Stimulated activated CD4-positive, alpha-beta T cell treated with anti-CD3 and anti-CD28 coated beads, Interleukin-12 subunit alpha, Interleukin-12 subunit beta, amount 100 ng/mL, for 4 hours (primary cell): ENCODE measurements around the gene PDILT.
"Not testable (repeated sequence)": the region's sequence is repeated elsewhere in the genome, so short reads cannot be mapped to it uniquely, and the experiment has no call there.

Experiments used
- DNase-seq: peaks from one replicate; pipeline ENCODE4 v3.0.0-alpha.2; 2020

PDILT gene, protein sequence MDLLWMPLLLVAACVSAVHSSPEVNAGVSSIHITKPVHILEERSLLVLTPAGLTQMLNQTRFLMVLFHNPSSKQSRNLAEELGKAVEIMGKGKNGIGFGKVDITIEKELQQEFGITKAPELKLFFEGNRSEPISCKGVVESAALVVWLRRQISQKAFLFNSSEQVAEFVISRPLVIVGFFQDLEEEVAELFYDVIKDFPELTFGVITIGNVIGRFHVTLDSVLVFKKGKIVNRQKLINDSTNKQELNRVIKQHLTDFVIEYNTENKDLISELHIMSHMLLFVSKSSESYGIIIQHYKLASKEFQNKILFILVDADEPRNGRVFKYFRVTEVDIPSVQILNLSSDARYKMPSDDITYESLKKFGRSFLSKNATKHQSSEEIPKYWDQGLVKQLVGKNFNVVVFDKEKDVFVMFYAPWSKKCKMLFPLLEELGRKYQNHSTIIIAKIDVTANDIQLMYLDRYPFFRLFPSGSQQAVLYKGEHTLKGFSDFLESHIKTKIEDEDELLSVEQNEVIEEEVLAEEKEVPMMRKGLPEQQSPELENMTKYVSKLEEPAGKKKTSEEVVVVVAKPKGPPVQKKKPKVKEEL

DNA sequence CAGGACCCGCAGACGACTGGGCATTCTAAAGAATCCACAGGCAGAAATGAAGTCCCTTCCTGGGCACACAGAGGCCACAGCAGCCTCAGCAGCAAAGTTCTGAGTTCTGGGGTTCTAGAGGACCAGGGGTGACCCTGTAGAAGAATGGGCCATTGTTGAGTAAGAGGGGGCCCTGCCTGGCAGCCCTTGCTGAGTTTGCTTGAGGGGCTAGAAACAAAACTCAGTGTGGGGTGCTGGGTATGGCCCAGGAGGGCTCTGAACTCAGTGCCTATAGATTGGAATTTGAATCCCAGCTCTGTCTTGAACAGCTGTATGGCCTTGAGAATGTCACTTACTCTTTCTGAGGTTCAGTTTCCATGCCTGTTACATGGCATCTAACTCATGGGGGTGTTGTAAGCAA is at the start of gene PDILT:
Gene PDILT, minus strand, starts transcription at position 101 of the 400 bp plus-strand sequence. CDS start 5,437 bp downstream, outside the sequence.
- no peak for DNase-seq

DNA sequence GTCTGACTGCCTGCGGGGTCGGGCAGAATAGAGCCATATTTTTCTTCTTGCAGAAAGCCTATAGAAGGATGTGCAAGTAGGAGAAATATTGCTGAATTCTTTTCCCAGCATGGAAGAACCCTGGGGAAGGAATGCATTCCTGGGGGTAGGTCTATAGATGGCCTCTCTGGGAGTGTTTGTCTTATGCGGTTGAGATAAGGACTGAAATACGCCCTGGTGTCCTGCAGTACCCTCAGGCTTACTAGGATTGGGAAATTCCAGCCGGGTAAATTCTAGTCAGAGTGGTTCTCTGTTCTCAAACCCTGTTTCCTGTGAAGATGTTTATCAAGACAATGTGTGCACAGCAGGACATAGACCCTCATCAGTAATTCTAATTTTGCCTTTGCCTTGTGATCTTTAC is 49.1 kb upstream of the PDILT start:
- DNase-seq: not testable (repeated sequence)

DNA sequence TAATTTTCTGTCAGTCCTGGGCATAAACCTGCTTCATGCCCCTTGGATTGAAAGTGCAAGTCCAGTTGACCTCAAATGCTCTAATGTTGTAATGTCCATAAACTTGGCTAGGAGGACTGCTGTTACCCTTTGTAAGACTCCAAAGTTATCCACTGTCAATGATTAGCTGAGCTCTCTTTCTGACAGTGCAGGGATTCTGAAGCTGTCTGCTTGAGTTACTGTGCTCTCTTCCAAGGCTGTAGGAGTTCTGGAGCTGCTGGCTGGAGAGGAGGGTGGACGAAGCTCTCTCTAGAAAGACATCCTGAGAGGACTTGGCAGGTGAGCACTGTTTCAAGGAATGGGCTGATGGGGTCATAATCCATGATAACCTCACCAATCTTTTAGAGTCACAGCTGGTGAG is 46.8 kb upstream of the PDILT start, which contains the start of gene ACSM2A:
Gene ACSM2A, plus strand, starts transcription at position 158 of the 400 bp plus-strand sequence. CDS start 8,594 bp downstream, outside the sequence.
- not testable (repeated sequence) for DNase-seq

DNA sequence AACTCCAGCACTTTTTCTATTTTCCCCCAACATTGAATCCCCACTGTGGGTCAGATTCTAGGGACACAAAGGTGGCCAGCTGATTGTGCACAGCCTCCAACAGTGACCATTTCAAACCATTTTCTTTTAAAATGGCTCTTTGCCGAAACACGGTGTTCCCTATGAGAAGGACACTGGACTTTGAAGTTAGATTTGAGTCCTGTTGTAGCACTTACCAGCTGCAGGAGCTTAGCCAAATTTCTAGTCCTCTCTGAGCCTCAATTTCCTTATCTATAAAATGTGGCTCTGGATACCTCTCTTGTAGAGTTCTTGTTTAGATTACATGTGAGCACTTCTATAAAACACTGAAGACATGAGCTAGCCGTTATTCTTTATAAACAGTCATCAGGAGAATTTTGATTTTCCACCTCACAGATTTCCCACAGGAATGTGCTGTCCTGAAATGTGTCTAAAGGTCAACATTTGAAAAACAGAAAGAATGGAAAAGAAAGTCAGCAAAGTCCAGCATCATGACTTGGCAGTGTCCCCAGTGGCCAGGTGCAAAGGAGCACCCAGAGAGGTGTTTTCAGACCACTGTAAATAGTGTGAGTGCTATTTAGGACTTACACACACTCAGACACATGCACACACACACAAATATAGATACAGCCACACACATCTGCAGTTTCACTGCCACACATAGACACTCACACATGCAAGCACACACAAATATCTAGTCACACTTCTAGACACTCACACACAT is 42.3 kb upstream of the PDILT start:
- not testable (repeated sequence) for DNase-seq

DNA sequence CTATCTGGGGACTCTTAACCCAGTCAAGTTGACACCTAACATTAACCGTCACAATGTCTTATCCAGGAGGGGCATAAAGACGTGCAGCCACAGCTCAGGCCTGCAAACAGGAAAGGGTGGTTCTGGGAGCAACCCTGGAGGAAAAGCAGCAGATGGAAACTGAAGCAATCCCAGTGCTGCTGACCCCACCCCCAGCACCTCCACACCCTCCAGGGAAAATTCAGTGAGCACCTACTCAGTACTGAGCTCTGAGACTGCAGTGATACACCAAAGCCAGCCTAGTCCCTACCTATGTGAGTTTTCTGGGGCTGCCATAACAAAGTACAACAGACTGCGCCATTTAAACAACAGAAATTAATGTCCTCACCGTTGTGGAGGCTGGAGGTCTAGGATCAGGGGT is 37.3 kb upstream of the PDILT start:
- not testable (repeated sequence) for DNase-seq

DNA sequence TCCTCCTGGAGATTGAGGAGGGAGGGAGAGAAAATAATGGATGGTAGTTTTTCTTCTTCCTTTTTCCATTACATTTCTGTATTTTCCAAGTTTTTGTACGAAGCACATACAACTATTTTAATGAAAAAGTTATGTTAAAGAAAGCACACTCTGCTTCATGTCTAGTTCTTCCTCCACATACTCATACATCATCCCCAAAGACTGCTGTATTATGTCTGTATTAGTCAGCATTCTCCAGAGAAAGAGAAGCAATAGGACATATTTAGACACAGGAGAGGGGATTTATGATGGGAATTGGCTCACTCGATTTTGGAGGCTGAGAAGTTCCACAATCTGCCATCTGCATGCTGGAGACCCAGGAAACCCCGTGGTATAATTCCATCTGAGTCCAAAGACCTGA is 36.7 kb upstream of the PDILT start:
- no peak for DNase-seq

DNA sequence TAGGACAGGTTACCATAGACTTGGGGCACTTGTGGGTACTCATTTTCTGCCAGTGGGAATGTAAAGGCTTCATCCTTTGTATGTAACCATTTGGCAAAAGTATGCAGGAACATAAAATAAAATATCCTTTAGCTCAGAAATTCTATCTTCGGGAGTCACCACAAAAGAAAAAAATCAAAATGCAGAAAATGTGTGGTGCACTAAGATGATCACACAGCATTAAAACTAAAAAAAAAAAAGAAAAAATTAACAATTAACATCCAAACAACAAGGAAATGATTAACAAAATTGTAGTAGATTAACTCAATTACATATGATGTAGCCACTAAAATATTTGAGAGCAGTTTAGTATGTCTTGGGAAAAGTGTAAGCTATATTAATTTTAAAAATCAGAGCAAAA is 36.2 kb upstream of the PDILT start:
- not testable (repeated sequence) for DNase-seq

DNA sequence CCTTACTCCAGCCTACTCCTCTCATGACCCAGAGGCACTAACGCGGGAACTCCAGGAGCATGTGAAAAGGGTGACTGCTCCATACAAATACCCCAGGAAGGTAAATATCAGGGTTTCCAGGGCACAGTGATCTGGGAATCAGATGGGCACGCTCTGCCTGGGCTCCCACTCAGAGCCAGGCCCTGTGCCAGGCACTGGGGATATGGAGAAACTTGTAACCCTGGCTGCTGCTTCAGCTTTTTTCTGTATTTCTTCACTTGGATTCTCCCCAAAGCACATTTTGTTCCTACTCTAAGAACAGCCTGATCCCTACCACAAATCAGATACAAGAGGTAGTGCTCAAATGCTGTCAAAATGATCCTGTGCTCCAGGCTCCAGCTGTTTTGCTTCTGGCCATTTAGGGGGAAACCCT is 35.3 kb upstream of the PDILT start:
- DNase-seq: not testable (repeated sequence)

DNA sequence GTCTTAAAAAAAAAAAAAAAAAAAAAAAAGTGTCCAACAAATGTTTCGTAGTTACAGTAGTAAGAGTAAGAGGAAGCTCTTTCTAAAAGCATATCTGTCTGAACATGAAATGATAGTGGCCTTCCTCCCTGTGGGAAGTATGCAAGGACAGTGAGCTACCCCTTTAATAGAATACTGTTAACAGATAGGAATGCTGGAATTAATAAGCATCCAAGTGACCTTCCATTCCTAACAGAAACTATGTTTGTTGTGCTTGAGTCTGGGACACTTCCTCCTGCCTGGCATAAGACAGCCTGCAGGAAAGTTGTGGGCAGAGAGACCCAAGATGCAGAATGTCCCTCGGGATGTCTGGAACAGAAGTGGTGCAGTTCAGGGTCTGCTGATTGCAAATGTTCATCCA is 34.4 kb upstream of the PDILT start:
- not testable (repeated sequence) for DNase-seq

DNA sequence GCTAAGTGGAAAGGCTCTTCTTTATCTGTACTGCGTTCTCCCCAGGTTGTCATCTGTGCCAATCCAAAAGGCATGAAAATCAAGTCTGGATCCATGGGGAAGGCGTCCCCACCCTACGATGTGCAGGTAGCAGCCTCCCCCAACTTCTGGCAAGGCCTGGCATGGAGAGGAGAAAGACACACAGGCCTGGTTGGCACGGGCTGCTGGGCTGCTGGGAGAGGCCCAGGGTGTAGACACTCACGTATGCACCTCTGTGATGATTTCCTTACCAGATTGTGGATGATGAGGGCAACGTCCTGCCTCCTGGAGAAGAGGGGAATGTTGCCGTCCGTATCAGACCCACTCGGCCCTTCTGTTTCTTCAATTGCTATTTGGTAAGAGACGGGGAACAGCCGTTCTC is 26.4 kb upstream of the PDILT start:
- no peak for DNase-seq

DNA sequence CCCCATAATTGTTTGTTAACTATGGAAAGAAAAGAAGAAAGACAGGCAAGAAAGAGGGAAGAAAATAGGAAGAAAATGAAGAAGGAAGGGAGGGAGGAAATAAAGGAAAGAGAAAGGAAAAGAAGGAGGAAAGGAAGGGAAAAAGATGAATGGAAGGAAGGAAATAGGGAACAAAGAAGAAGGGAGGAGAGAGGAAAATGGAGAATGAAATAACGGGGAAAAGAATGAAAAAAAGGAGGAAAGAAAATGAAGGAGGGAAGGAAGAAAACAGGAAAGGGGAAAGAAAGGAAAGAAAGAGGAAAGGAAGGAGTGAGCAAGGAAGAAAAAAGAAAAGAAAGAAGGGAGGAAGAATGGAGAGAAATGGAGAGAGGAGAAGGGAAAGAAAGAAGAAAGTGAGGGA is 25.9 kb upstream of the PDILT start:
- not testable (repeated sequence) for DNase-seq

DNA sequence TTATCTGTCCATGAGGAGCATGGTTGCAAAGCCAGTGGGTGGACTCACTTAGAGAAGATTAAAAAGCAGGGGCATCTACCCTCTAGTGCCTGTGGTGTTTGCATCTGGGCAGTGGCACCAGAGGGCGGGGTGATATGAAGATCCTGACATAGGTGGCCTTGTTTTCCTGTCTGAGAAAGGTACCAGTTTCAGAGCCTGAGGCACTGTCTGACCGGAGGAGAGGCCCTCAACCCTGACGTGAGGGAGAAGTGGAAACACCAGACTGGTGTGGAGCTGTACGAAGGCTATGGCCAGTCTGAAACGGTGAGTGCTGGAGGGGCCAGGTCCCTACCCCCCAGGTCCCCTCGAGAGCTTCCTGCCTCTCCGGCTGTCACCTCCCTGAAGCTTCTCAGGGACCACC is 25.0 kb upstream of the PDILT start:
- DNase-seq: not testable (repeated sequence)

DNA sequence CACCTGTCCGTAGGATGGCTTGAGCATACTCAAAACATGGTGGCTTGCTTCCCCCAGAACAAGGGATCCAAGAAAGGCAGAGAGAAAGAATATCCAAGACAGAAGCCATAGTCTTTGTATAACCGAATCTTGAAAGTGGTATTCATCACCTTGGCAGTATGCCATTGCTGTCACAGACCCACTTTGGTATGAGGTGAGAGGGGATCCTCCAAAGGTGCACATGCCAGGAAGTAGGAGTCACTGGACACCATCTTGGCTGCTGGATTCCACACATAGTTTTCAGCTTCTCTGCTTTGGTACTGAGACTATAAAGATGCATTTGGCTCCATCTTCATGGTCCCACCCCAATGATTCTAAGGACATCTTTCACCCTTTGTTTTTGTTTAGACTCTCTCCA is 22.9 kb upstream of the PDILT start:
- DNase-seq: not testable (repeated sequence)

DNA sequence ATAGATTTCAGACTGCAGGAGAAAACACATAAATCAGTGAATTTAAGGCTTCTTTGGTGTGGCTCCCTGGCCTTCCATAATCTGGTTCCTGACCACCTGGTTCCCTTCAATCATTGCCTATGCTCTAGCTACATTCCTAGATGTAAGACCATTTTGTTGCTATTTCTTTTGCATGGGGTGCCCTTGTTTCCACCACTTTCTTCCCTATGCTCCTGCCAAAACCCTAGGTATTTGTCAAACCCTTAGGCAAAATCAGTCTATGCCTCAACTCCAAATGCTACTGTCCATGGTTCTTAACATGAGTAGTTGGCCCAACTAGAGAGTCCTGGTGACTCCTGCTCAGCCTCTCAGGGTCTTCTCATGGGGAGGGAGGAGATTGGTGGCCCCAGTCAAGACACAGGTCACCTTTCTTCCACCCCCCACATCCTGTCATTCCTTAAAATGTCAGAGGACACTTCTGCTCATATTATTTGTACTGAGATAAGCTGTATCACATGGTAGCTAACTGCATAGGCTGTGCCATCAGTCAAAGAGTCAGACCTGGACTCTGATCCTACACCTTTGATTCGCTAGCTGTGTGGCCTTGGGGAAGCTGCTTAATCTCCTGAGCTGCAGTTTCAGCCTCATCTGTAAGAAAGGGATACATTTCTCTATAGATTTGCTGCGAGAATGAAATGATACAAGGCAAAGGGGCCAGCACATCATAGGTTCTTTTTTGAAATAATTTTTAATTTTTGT is 19.8 kb upstream of the PDILT start:
- DNase-seq: no peak

DNA sequence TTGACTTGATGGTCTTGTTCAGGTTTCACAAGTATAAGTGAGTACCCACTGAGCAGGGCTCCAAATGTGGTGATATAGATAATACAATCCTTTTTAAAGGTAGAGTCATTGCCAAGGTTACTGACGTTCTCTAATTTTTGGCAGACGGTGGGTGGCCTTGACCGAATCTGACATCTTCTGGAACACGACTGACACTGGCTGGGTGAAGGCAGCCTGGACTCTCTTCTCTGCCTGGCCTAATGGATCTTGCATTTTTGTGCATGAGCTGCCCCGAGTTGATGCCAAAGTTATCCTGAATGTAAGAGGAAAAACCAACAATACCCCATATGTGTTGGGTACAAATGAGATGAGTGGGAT is 19.2 kb upstream of the PDILT start:
- DNase-seq: not testable (repeated sequence)

DNA sequence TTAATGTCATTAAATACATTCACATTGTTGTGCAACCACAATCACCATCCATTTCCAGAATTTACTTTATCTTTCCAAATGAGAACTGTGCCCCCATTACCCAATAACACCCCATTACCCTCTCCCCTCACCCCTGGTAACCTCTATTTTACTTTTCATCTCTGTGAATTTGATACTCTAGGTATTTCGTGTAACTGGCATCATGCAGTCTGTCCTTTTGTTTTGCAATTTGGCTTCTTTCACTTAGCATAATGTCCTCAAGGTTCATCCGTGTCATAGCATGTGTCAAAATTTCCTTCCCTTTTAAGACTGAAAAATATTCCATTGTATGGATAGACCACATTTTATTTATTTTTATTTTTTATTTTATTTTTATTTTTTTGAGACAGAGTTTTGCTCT is 17.2 kb upstream of the PDILT start:
- DNase-seq: not testable (repeated sequence)

DNA sequence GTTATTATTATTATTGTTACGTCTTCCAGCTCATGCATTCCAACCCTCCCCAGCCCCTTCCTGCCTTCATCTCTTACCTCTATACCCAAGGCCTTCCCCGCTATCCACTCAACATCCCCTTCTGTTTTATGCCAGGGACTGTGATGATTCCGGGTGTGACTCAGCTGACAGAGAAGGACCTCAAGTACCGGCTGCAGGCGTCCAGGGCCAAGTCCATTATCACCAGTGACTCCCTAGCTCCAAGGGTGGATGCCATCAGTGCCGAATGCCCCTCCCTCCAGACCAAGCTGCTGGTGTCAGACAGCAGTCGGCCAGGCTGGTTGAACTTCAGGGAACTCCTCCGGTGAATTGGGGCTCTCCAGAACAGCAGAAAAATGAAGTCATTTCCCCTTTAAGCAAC is 14.6 kb upstream of the PDILT start:
- DNase-seq: not testable (repeated sequence)

DNA sequence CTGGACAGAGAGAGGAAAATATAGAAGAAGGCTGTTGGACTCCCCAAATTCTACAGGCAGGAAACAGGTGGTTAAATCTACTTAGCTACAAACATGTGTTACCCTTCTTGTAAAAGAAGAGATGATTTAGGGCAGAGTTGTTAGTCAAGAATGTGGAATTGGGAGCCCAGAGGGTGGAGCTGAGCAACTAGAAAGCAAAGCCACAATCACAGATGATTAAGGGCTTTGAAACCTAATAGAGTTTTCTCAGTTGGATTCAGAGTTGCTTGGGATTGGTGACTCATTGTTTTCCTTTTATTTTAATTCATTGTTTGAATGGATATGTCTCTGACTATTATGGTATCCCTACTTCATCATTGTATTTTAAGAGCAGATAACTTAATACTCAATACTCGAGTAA is 11.0 kb upstream of the PDILT start:
- no peak for DNase-seq

DNA sequence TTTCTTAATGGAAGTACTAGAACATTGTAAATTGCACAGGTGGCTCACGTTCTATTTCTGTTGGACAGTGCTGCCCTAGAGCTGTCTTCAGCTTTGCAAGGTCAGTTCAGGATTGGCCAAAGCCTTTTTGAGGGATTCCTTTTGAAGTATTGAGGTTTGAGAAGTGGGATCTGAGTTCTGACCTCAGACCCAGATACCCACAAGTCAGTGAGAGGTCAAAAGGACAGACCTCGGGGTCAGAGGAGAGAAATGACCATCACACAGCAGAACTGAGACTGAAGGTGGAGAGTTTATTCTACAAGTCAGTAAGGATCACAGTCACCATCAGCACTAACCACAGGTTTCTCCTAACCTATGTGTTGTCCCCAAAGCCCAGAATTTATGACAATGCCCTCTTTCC is 6.5 kb upstream of the PDILT start:
- DNase-seq: no peak

DNA sequence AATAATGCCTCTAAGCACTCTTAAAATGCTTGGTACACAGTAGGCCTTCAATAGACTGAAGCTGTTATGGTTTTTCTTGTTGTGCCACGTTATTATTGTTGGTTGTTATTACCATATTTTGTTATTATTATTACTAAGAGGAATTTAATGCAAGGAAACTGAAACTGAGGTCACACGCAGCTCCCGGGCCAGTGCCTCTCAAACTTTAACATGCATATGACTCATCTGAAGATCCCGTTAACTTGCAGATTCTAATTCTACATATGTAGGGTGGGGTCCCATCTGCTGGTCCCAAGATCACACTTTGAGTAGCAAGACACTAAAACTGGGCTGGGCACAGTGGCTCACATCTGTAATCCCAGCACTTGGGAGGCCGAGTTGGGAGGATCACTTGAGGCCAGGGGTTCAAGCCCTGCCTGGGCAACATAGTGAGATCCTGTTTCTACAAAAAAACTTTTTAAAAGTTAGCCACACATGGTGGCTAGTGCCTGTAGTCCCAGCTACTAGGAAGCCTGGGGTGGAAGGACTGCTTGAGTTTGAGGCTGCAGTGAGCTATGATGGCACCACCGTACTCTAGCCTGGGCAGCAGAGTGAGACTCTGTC is 5.7 kb upstream of the PDILT start:
- no peak for DNase-seq

DNA sequence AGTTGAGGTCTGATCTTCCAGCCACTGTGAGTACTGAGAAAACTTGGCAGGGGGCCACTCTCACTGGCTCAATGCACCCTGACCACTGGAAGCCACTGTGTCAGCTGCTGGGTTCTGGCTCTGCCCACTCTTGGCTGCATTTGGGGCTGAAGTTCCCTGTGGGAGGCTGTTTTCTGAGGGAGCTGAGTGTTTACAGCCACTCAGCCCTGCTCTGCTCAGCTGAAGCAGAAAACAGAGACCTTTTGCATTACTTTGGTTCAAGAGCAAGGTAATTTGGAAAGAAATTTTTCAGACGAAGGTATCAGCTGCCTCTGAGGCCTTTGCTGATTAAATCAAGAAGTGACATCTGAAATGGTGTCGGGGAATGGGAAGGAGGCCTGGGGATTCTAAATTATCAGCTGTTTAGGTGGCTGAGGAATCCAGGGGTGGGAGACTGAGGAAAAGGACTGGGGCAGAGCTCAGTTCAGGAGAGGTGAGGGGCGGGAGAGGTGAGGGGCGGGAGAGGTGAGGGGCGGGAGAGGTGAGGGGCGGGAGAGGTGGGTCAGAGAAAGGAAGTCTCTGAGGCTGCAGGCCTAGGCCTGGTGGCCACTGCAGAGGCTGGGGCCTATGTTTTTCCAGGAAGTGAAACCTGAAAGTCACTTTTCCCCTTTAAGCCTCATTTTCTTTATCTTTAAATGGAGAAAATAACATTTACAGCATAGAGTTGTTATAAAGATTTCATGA is 5.0 kb upstream of the PDILT start, which contains the start of gene ACSM5:
Gene ACSM5, plus strand, starts transcription at position 137 of the 723 bp plus-strand sequence. CDS start 1,951 bp downstream, outside the sequence.
- no peak for DNase-seq

DNA sequence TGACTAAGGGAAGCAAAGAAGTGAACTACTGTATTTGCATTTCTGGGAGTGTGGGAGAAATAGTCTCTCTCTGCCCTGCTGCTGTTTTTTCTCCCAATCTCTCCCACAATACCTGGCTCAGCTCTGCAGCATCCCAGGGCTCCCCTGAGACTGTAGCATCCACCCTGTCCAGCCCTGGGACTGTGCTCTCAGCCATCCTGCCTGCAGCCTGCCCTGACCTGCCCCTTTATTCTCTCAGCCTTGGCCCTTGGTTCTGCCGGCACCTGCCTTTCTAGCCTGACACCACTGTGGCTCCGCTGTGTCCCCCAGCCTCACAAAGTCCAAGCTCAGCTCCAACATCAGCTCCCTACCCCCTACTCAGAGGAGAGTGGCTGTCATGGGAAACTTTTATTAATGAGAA is 1.9 kb downstream of the PDILT start:
- DNase-seq: no peak
